ENCODE results near the gene HCAR3.
"Not testable (repeated sequence)": the region's sequence is repeated elsewhere in the genome, so short reads cannot be mapped to it uniquely, and the experiment has no call there.

The HCAR3 gene

GRCh38 chr12:122725452-122726079, 9.0 kb upstream of the HCAR3 start:
- TF ChIP-seq CTCF (IDR thresholded peaks at IDR 0.05), result no peak
- Histone ChIP-seq H3K9me3 (no peaks in the 10 kb centered on the region), H3K27me3 (no peaks in the 10 kb centered on the region), H3K4me1 (ENCODE audit: control insufficient read depth in 1 of 2, insufficient read depth in 1 of 2, low read depth in 1 of 2, low read length in 1 of 2) (peaks cover 30 to 37% of the 10 kb centered on the region in 2 experiments), H3K36me3 (no peaks in the 10 kb centered on the region), H3K27ac (peak overlapping the region; percentile 83), H3K4me3 (ENCODE audit: low read depth in 1 of 2, low read length in 1 of 2) (peak overlapping the region; percentile 23 to 35)

- no peak overlapping the region for H3K4me3 ChIP-seq (ENCODE audit: low read depth in 1 of 2, low read length in 1 of 2)
- H3K9me3 ChIP-seq, result no peaks in the 10 kb centered on the region
- no peaks in the 10 kb centered on the region for H3K36me3 ChIP-seq
- no peak for TF ChIP-seq CTCF (IDR thresholded peaks at IDR 0.05)
- H3K27me3 ChIP-seq, result no peaks in the 10 kb centered on the region
- H3K4me1 ChIP-seq (ENCODE audit: control insufficient read depth in 1 of 2, insufficient read depth in 1 of 2, low read depth in 1 of 2, low read length in 1 of 2), result peaks cover 27 to 36% of the 10 kb centered on the region in 2 experiments
- H3K27ac ChIP-seq, result no peak overlapping the region
These were observed 8.1 kb upstream of the HCAR3 start for GRCh38 chr12:122724641-122725243.

- TF ChIP-seq CTCF (IDR thresholded peaks at IDR 0.05), result no peak
These were observed 5.8 kb upstream of the HCAR3 start for GRCh38 chr12:122722387-122722786.

GRCh38 chr12:122721057-122721545, 4.5 kb upstream of the HCAR3 start:
- no peak overlapping the region for H3K4me3 ChIP-seq (ENCODE audit: low read depth in 1 of 2, low read length in 1 of 2)
- no peaks in the 10 kb centered on the region for H3K27me3 ChIP-seq
- peaks cover 24 to 37% of the 10 kb centered on the region in 2 experiments for H3K4me1 ChIP-seq (ENCODE audit: control insufficient read depth in 1 of 2, insufficient read depth in 1 of 2, low read depth in 1 of 2, low read length in 1 of 2)
- H3K27ac ChIP-seq, result no peak overlapping the region
- H3K9me3 ChIP-seq, result no peaks in the 10 kb centered on the region
- TF ChIP-seq CTCF (IDR thresholded peaks at IDR 0.05), result no peak
- no peaks in the 10 kb centered on the region for H3K36me3 ChIP-seq

More at GRCh38 chr12:122722387-122722786, 5.8 kb upstream of the HCAR3 start:
- H3K9me3 ChIP-seq, result no peaks in the 10 kb centered on the region
- no peaks in the 10 kb centered on the region for H3K36me3 ChIP-seq
- H3K27me3 ChIP-seq, result no peaks in the 10 kb centered on the region
- no peak overlapping the region for H3K4me3 ChIP-seq (ENCODE audit: low read depth in 1 of 2, low read length in 1 of 2)
- peak overlapping the region; percentile 46 for H3K27ac ChIP-seq
- H3K4me1 ChIP-seq (ENCODE audit: control insufficient read depth in 1 of 2, insufficient read depth in 1 of 2, low read depth in 1 of 2, low read length in 1 of 2), result peaks cover 29 to 38% of the 10 kb centered on the region in 2 experiments

- H3K4me1 ChIP-seq (ENCODE audit: control insufficient read depth in 1 of 2, insufficient read depth in 1 of 2, low read depth in 1 of 2, low read length in 1 of 2), result peaks cover 19 to 36% of the 10 kb centered on the region in 2 experiments
- H3K36me3 ChIP-seq, H3K9me3 ChIP-seq, H3K27me3 ChIP-seq: not testable (repeated sequence)
- H3K27ac ChIP-seq, result peak overlapping the region; percentile 39
- peak overlapping the region; percentile 70 to 92 for H3K4me3 ChIP-seq (ENCODE audit: low read depth in 1 of 2, low read length in 1 of 2)
These were observed 1.4 kb downstream of the HCAR3 start for GRCh38 chr12:122715211-122715610.

GRCh38 chr12:122713491-122714188, 3.0 kb downstream of the HCAR3 start:
- not testable (repeated sequence) for H3K27me3 ChIP-seq, H3K36me3 ChIP-seq, H3K27ac ChIP-seq, H3K9me3 ChIP-seq
- Histone ChIP-seq H3K4me1 (ENCODE audit: control insufficient read depth in 1 of 2, insufficient read depth in 1 of 2, low read depth in 1 of 2, low read length in 1 of 2) (peaks cover 19 to 34% of the 10 kb centered on the region in 2 experiments), H3K4me3 (ENCODE audit: low read depth in 1 of 2, low read length in 1 of 2) (peak overlapping the region; percentile 70 to 92)

- not testable (repeated sequence) for H3K36me3 ChIP-seq
These were observed 5.3 kb downstream of the HCAR3 start for GRCh38 chr12:122711266-122711665.

GRCh38 chr12:122710341-122710740, 6.3 kb downstream of the HCAR3 start:
- peaks cover 13 to 18% of the 10 kb centered on the region in 2 experiments for H3K4me1 ChIP-seq (ENCODE audit: control insufficient read depth in 1 of 2, insufficient read depth in 1 of 2, low read depth in 1 of 2, low read length in 1 of 2)
- H3K4me3 ChIP-seq (ENCODE audit: low read depth in 1 of 2, low read length in 1 of 2); H3K36me3 ChIP-seq; H3K9me3 ChIP-seq; H3K27ac ChIP-seq; H3K27me3 ChIP-seq: not testable (repeated sequence)

More at GRCh38 chr12:122711266-122711665, 5.3 kb downstream of the HCAR3 start:
- H3K9me3 ChIP-seq, H3K27me3 ChIP-seq: not testable (repeated sequence)
- Histone ChIP-seq H3K4me1 (ENCODE audit: control insufficient read depth in 1 of 2, insufficient read depth in 1 of 2, low read depth in 1 of 2, low read length in 1 of 2) (peaks cover 13 to 23% of the 10 kb centered on the region in 2 experiments), H3K27ac (peak overlapping the region; percentile 45), H3K4me3 (ENCODE audit: low read depth in 1 of 2, low read length in 1 of 2) (peak overlapping the region; percentile 37 to 41)

- not testable (repeated sequence) for H3K36me3 ChIP-seq; H3K9me3 ChIP-seq; H3K4me3 ChIP-seq (ENCODE audit: low read depth in 1 of 2, low read length in 1 of 2); H3K27me3 ChIP-seq; H3K27ac ChIP-seq
- H3K4me1 ChIP-seq (ENCODE audit: control insufficient read depth in 1 of 2, insufficient read depth in 1 of 2, low read depth in 1 of 2, low read length in 1 of 2), result peaks cover 13 to 19% of the 10 kb centered on the region in 2 experiments
These were observed 7.3 kb downstream of the HCAR3 start for GRCh38 chr12:122709287-122709686.

All from neutrophil (primary cell).